C4-2B (cell line): ENCODE results near the gene SCARB1.

Experiments used
- H3K27ac ChIP-seq: fragments of 450-650 bp; 2 replicates; pipeline ENCODE4 v1.5.1; 2017
- ZFX ChIP-seq: fragments of 450-650 bp; IDR thresholded peaks from 2 replicates; pipeline ENCODE4 v1.6.1; 2017
- TF ChIP-seq, protein P1 (sequence below): fragments of 450-650 bp; conservative IDR thresholded peaks from 2 replicates; pipeline ENCODE4 v1.5.1; 2017; ENCODE audit warnings: mild to moderate bottlenecking

SCARB1 gene

GRCh38 chr12:124876171-124876570 lies 12.5 kb upstream of the SCARB1 start:
- no peak overlapping the region for H3K27ac ChIP-seq
- TF ChIP-seq, protein P1, sequence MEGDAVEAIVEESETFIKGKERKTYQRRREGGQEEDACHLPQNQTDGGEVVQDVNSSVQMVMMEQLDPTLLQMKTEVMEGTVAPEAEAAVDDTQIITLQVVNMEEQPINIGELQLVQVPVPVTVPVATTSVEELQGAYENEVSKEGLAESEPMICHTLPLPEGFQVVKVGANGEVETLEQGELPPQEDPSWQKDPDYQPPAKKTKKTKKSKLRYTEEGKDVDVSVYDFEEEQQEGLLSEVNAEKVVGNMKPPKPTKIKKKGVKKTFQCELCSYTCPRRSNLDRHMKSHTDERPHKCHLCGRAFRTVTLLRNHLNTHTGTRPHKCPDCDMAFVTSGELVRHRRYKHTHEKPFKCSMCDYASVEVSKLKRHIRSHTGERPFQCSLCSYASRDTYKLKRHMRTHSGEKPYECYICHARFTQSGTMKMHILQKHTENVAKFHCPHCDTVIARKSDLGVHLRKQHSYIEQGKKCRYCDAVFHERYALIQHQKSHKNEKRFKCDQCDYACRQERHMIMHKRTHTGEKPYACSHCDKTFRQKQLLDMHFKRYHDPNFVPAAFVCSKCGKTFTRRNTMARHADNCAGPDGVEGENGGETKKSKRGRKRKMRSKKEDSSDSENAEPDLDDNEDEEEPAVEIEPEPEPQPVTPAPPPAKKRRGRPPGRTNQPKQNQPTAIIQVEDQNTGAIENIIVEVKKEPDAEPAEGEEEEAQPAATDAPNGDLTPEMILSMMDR = no peak
- TF ChIP-seq ZFX = no peak

GRCh38 chr12:124875803-124876132 lies 12.1 kb upstream of the SCARB1 start:
- no peak overlapping the region for H3K27ac ChIP-seq
- TF ChIP-seq, protein P1 = no peak
- TF ChIP-seq ZFX = no peak

- H3K27ac ChIP-seq = no peak overlapping the region
Measured at GRCh38 chr12:124874988-124875802, 11.5 kb upstream of the SCARB1 start.

GRCh38 chr12:124874188-124874587 lies 10.5 kb upstream of the SCARB1 start:
- TF ChIP-seq ZFX = no peak
- TF ChIP-seq, protein P1 = no peak
- H3K27ac ChIP-seq = no peak overlapping the region

More at GRCh38 chr12:124874988-124875802, 11.5 kb upstream of the SCARB1 start:
- TF ChIP-seq, protein P1 = no peak
- TF ChIP-seq ZFX = no peak

DNA sequence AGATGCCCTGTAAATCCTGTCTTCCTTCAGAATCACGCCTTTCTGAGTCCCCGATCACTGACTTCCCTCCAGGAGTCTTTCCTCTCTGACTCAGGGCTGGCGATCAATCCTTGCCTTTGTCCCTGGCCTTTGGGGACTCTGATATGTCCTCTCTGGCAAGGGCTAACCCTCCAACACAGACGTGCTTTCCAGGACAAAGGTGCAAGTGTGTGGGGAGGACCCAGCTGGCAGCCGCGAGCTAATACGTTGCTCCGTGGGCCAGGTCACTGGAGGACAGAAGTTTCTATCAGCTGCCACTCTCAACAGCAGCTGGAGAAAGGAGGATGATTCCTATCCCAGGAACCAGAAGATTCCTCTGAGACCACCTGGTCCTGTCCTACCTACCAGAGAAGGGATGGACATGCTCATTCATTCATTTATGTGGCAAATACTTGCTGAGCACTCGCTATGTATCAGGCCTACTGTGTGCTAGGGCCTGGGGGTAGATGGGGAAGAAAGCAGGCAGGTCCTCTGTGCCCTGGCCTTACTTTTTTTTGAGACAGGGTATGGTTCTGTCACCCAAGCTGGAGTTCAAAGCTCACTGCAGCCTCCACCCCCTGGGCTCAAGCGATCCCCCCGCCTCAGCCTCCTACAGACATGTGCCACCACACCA lies 8.5 kb upstream of the SCARB1 start:
- TF ChIP-seq, protein P1 = no peak
- TF ChIP-seq ZFX = no peak
- no peak overlapping the region for H3K27ac ChIP-seq

DNA sequence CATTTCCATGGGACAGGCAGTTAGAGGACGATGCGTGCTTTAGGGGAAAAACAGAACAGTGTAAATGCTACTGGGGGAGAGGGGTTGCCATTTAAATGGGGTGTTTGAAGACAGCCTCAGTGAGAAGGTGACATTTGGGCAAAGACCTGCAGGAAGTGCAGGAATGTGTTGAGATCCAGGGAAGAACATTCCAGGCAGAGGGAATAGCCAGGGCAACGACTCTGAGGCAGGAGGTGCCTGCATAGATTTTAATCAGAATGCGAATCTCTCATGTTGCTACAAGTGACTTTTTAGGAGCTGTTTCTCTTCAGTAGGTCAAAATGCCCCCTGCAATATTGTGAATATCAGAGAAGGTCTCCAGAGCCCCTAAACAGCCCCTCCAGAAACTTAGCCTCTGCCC lies 7.6 kb upstream of the SCARB1 start:
- H3K27ac ChIP-seq = no peak overlapping the region
- TF ChIP-seq ZFX = no peak
- TF ChIP-seq, protein P1 = no peak

DNA sequence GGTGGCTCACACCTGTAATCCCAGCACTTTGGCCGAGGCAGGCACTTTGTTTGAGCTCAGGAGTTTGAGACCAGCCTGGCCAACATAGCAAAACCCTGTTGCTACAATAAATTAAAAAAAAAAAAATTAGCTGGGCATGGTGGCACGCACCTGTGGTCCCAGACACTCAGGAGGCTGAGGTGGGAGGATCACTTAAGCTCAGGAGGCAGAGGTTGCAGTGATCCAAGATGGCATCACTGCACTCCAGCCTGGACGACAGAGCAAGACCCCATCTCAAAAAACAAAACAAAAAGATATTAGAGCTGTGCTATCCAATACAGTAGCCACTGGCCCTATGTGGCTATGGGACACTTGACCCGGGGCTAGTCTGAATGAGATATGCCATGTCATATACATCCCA lies 6.9 kb upstream of the SCARB1 start:
- TF ChIP-seq ZFX = no peak
- H3K27ac ChIP-seq = no peak overlapping the region
